Measurements from ENCODE around the gene RPS6KA5.
"Not testable (repeated sequence)": the region's sequence is repeated elsewhere in the genome, so short reads cannot be mapped to it uniquely, and the experiment has no call there.

Gene RPS6KA5

DNA sequence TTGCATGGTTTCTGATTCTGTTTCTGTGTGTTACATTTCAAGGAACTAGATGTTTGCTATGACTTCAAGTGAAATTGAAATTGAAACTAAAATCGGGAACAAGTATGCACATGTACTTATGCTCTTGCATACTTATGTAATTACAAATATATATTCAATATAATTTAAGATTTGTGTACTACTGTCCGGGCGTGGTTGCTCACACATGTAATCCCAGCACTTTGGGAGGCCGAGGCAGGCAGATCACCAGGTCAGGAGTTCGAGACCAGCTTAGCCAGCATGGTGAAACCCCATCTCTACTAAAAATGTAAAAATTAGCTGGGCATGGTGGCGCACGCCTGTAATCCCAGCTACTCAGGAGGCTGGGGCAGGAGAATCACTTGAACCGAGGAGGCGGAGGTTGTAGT lies 37.8 kb downstream of the RPS6KA5 start:
- not testable (repeated sequence) for DNase-seq

DNA sequence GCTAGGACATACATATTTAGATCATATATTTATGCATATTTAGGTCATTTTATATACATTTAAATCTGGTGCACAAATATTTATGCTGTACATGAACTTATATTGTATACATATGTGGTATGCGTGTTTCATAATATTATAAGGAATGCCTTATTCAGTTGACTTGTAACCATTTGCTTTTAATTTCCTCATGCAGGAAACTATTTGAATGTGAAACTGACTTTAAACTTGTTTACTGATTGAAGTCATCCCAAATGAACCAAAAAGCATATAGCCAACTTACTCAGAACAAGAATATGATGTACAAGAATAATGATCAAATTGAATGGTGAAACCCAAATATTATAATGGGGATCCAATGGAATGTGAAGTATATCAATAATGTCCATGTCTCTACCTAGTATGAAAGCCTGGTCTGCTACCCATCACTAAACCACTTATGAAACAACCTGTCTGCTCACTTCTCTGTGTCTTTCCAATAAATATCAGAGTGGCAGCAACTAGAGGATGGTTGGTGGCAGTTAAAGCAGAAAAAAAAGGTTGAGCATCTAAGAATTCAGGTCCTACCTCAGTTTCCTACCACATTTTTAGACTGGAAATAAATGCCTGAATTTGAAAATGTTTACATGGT lies 38.3 kb downstream of the RPS6KA5 start:
- DNase-seq = no peak

DNA sequence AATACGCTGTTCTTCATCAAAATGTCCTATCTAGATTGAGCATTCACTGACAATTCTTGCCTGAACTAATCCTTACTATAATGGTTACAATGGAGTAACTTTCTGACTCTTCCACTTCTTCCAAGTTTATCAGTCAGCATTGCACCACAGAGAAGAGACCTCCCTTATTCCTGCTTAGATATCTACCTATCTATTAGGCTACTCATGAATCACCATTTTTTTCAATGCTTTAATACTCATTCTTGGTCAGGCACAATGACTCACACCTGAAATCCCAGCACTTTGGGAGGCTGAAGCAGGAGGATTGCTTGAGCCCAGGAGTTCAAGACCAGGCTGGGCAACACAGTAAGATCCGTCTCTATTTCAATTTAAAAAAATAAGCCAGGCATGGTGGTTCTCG lies 39.3 kb downstream of the RPS6KA5 start:
- peak; percentile 66 for DNase-seq

DNA sequence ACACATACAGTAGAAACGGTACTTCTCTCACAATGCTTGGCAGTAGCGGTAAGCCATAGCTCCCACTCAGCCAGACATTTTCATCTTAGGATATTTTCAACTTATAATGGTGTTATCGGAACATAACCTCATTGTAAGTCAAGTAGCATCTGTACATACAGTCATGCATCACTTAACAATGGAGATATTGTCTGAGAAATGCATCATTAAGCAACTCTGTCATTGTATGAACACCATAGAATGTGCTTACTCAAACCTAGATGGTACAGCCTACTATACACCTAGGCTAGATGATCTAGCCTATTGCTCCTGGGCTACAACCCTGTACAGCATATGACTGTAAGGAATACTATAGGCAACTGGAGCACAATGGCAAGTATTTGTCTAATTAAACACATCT lies 40.8 kb downstream of the RPS6KA5 start:
- no peak for DNase-seq

DNA sequence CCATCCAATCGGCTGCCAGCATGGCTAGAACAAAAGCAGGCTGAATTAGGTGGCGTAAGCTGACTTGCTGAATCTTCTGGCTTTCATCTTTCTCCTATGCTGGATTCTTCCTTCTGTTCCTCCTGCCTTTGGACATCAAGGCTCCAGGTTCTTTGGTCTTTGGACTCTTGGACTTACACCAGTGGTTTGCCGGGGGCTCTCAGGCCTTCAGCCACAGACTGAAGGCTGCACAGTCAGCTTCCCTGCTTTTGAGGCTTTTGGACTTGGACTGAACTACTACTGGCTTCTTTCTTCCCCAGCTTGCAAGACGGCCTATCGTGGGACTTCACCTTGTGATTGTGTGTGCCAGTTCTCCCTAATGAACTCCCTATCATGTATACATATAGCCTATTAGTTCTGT lies 42.0 kb downstream of the RPS6KA5 start:
- no peak for DNase-seq

DNA sequence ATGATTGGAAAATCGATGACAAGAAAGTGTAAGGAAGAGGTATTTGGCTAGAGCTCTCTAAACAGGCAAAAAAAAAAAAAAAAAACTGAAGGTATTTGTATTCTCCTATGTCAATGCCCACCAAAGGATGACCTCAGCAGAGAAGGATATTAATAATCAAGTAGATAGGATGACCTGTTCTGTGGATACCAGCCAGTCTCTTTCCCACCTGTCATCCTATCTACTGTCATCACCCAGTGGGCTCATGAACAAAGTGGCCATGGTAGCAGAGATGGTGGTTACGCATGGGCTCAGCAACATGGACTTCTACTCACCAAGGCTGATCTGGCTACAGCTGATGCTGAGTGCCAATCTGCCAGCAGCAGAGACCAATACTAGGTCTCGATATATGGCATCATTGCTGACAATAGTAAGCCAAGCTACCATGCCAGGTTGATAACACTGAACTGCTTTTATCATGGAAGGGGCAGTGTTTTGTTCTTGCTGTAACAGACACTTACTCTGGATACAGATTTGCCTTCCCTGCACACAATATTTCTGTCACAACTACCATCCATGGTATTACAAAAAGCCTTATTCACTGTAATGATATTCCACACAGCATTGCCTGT lies 43.5 kb downstream of the RPS6KA5 start:
- no peak for DNase-seq

DNA sequence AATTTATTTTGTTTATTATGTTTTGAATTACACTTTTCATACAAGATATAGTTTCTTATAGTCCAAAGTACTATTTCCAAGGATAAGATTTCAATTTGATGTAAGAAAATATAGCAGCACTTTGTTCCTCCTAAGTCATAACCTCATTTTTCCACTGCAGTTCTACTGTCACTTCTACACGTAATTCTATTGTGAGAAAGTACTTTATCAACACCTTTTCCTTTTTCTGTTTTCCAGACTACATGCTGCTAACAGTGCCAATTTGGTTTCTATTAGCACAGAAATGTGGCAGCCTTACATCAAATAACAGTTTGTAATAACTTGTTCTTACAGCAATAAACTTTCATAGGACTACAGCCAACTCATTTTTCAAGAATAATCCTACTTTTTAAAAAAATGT lies 45.0 kb downstream of the RPS6KA5 start:
- DNase-seq = no peak

DNA sequence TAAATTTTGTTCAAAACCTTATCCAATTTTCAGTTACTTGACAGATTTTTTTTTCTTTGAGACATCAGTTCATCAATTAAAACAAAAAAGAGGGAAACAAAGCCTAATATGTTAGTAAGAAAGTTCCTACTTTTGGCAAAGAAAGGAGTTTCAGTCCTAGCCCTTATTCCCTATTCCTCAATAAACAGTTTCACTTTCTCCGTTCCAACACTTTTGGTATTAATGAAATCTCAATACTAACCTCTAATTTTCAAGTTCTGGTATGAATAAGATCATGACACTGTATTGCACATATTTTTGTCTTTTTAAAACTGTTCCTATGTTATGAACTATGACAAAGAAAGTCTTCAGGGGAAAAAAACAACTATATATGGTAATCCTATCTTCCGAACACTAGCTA lies 48.4 kb downstream of the RPS6KA5 start:
- no peak for DNase-seq

DNA sequence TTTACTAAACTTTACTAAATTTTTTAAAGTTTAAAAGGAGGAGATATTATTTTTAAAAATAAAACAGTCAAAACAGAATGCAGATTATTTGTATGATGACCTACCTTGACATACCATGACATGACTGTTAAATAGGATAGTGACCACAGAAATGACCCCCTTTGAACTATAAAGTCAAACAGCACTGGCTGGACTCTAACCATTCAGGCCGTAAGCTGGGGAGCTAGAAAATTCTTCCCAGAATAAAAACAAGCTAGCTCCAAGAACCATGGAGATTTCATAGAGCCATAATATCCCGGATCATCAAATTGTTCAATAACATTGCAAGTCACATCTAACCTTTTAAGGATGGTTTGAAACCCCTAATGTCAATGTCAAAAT lies 50.3 kb downstream of the RPS6KA5 start:
- DNase-seq = no peak

DNA sequence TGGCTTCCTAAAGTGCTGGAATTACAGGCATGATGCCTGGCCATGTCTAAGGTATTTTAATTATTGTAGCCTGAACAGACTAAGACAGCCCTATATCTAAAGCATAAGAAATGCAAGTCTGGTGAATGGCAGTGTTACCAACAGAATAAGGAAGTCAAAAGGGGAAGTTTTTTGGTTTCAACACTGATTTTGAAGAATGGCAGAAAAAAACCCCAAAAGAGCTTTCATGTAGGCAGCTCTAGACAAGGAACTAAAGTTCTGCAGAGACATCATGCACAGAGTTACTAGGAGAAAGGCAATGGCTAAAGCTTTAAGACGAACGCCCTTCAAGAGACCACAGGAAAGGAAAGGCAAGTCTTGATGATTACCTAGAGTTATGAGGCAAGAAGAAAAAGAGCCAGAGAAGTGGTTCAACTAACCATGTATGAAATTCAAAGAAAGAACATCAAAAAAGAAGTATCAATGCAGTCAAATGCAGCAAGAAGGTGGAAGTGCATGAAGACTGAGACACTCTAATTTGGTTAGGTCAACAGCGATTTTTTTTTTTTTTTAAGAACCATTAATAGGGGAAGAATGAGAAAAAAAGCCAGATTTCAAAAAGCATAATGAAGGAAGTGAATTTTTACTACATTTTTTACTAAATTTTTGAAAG lies 50.8 kb downstream of the RPS6KA5 start:
- no peak for DNase-seq

DNA sequence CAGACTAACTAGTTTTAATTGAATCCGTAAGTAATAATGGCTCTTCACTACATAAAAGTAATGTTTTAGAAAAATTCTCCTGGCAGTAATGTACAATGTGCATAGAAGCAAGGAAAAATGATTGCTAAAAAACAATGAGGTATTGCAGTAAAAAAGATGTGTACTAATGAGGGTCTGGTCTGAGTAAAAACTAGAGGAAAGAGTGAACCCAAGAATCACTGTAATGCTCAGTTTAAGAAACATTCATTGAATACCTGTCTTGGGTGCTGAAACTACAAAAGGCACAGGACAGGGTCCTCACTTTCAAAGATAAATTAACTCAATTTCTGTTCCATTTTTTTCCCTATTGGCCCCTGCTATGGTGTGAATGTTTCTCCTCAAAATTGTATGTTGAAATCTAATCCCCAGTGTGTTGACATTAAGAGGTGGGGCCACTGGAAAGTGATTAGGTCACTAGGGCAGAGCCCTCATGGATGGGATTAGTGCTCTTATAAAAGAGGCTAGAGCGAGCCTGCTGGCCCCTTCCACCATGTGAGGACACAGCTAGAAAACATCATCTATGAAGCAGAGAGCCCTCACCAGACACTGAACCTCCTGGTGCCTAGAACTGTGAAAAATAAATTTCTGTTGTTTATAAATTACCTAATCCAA lies 51.6 kb downstream of the RPS6KA5 start:
- DNase-seq = no peak

DNA sequence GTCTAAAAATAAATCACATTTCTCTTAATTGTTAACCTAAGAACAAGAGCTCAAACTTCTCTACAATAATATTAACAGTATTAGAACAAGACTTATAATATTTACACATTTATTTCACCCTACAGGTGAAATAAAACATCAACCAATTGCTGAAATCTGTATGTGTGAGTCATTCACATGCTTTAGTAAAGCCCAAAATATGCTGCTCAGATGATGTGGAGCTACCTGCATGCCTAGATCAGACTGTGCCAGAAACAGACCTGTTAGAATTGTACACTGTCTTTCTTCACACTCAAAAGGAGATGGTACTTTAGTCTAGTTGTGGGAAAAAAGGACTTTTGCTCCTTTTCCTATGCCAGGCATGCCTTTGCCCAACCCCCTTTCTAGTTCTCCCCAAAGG lies 54.7 kb downstream of the RPS6KA5 start:
- no peak for DNase-seq

DNA sequence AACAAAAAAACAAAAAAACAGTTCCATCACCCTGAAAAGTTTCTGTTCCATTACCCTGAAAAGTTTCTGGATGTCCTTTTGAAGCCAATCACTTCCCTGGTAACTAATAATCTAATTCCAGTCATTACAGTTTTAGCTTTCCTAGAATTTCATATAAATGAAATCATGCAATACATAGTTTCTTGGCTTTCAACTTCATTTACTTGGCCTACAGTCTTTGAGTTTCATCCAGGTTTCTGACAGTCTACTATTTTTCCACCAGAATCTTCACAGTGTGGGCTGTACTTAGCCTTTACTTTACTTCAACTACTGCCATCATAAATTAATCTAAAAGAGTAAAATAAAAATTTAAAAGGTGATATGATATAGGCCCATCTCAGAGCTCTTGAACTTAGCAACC lies 55.5 kb downstream of the RPS6KA5 start:
- no peak for DNase-seq

DNA sequence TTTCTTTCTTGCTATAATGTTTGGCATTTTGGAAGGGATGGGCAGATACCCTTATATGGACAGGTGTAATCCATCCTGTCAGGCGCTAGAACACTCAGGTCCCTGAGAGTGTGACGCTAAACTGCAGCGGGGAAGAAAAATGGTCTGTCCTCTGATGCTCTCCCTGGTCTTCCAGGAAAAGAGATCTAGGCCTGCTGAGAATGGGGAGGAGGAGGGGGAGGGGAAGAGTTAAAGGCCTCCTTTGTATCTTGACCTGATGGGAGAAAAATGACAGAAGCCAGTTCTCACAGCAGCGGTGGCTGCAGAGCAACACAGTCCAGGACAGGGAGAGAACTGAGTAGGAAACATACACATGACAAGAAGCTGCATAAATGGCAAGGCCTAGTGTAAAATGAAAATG lies 61.1 kb downstream of the RPS6KA5 start:
- no peak for DNase-seq

DNA sequence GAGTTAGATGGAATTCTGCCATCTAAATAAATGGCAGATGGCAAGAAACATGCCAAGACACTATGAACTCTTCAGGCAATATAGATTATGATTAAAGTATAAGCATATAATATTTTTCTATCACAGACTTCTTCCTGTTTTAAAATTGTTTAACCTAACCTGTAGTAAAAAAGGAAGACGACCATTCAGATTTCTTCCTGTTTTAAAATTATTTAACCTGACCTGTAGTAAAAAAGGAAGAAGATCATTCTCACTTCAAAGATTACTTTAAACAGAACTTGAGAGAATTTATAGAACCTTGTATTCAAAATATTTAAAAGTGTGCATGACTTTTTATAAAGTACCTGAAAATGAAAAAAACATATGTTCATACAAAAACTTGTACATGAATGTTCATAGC lies 63.5 kb downstream of the RPS6KA5 start:
- DNase-seq = no peak

DNA sequence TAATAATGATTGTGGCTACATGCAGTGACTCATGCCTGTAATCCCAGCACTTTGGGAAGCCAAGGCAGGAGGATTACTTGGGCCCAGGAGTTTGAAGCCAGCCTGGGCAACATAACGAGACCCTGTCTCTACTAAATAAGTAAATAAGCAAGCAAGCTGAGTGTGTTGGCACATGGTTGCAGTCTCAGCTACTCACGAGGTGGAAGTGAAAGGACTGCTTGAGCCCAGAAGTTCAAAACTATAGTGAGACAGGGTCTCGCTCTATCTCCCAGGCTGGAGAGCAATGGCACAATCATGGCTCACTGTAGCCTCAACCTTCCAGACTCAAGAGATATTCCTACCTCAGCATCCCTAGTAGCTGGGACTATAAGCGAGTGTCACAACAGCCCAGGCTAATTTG lies 64.7 kb downstream of the RPS6KA5 start:
- DNase-seq = no peak

DNA sequence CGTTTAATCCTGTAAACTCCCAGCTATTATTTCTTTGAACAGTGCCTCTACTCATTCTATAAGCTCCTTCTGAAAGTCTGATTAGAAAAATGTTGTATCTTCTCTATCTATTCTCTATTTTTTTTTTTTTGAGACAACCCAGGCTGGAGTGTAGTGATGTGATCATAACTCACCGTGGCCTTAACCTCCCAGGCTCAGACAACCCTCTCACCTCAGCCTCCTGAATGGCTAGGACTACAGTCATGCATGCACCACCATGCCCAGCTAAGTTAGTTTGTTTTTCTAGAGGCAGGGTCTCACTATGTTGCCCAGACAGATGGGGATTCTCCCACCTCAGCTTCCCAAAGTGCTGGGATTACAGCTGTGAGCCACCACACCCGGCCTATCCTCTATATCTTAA lies 66.6 kb downstream of the RPS6KA5 start:
- DNase-seq = no peak

DNA sequence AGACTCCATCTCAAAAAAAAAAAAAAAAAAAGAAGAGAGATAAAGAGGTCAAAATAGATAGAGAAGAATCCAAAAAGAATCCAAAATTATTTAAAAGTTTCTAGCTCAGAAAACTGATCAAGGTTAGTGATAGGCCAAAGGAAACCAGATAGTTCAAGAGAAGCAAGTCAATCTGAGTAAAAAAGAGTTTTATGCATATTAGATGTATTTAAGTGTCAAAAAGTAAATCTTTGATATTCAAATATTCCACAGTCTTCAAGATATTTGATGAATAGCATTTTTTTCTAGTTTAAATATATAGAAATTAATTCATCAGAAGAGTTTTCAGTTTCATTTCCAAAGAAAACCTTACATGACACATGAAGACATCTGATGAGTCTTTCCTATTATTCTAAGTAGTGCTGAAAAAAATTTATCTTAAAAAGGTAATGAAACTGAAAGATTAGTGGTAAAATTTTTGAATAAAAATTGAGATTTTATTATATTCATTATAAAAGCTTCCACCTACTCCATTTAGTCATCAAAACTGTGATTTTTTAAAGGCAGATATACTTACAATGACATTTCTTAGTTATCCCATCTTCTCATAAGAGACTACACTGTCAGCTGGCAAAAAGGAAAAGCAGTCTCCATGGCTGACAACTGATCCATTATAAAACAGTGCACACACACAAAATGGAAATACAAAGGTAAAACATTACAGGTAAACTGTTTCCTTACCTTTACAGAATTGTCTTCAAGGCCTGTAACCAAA lies 68.6 kb downstream of the RPS6KA5 start:
- no peak for DNase-seq

DNA sequence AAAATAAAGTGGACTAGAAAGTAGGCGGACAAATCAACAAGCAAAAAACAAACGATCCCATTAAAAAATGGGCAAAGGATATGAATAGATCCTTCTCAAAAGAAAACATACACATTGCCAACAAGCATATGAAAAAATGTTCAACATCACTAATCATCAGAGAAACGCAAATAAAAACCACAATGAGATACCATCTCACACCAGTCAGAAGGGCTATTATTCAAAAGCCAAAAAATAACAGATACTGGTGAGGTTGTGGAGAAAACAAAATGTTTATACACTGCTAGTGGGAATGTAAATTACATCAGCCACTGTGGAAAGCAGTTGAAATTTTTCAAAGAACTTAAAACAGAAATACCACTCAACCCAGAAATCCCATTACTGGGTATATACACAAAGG lies 70.3 kb downstream of the RPS6KA5 start:
- no peak for DNase-seq

DNA sequence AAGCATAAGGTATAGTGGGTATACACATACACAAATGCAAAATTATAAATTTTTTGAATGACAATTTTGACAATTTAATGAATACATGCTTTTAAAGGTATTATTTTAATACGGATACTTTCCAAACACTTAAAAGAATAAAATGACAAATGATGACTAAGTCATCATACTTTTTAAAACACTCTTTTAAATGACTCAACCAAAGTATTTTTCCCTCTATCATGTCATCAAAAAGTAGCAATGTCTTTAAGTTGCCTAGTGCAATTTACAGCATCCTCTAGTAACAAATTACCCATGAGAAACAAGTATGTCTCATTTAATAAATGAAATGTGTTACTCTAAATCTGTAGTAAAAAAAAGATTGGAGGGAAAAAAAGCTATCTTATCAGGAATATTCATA lies 73.3 kb downstream of the RPS6KA5 start:
- no peak for DNase-seq

DNA sequence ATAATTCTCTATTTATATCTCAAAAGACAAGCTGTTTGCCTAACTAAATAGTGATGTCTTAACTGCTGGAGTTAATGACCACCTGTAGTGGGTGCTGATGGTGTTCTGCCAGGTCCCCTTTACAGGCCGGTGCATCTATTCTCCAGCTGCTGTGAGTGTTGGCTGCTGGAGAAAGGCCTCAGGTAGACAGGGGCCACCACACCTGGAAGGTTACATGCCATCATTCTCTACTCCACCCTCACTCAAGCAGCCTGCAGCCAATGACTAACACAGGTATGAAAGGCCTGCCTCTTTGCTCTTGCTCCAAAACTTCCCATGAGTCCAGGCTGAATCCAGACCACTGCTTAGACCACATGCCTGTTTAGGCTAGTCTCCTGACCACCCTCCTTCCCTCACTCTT lies 73.9 kb downstream of the RPS6KA5 start:
- DNase-seq = no peak

DNA sequence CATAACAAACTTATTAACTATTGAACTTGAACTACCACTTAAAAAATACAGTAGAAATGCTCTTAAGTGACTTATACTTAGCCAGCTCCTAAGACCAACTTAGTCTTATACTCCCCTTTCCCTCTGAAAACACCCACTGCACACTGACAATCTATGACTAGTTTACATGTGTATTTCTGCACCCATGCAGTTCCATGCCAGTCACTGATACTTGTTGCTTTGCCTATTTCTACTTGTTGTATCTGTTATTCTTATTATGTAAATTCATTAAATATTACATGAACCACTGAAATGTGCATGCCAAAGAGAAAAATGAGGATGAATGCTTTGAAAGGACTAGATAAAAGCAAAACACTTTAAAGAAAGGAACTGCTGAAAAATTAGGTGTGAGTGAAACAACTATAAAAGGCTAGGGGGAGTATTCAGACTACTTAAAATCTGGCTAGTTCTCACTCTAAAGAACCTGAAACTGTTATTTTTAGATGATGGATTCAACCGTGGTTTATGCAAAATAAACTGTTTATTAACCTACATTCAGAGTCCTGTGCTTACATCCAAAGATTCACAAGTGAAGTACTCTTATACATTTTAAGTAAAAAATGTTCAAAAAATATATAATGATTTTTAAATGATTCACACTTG lies 74.7 kb downstream of the RPS6KA5 start:
- DNase-seq = no peak

DNA sequence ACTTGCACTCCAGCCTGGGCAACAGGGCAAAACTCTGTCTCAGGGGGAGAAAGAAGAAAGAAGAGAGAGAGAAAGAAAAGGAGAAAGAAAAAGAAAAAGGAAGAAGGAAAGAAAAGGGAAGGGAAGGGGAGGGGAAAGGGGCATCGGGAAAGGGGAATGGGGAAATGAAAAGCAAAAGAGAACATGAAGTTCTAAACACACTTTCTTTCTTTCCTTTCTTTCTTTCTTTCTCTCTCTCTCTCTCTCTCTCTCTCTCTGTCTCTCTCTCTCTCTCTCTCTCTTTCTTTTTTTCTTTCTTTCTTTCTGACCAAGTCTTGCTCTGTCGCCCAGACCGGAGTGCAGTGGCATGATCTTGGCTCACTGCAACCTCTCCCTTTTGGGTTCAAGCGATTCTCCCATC lies 76.9 kb downstream of the RPS6KA5 start:
- no peak for DNase-seq
